ENCODE measurements around the gene ZNF579.
A peak's percentile ranks its signal among the peaks of the same experiment; 100 is the strongest.

The ZNF579 gene

GRCh38 chr19:55611983-55612645, 31.5 kb upstream of the ZNF579 start:
- no peak for DNase-seq (ENCODE audit: low read depth)

GRCh38 chr19:55611300-55611982, 30.8 kb upstream of the ZNF579 start:
- DNase-seq (ENCODE audit: low read depth), result no peak

- DNase-seq (ENCODE audit: low read depth), result no peak
Observed at GRCh38 chr19:55609326-55609725, 28.7 kb upstream of the ZNF579 start.

- no peak for DNase-seq (ENCODE audit: low read depth)
Observed at GRCh38 chr19:55606817-55607216, 26.2 kb upstream of the ZNF579 start.

- DNase-seq (ENCODE audit: low read depth), result no peak
Observed at GRCh38 chr19:55606471-55606787, 25.8 kb upstream of the ZNF579 start.

GRCh38 chr19:55605637-55606470, 25.2 kb upstream of the ZNF579 start, which contains the start of gene ZNF865:
Gene ZNF865, plus strand, starts transcription at chr19:55605647. Its CDS starts 7,972 bp downstream, at chr19:55613619.
- DNase-seq (ENCODE audit: low read depth), result no peak

- DNase-seq (ENCODE audit: low read depth), result peak; percentile 98
Observed at GRCh38 chr19:55605207-55605636, 24.6 kb upstream of the ZNF579 start.

GRCh38 chr19:55603581-55604292, 23.1 kb upstream of the ZNF579 start:
- no peak for DNase-seq (ENCODE audit: low read depth)

DNA sequence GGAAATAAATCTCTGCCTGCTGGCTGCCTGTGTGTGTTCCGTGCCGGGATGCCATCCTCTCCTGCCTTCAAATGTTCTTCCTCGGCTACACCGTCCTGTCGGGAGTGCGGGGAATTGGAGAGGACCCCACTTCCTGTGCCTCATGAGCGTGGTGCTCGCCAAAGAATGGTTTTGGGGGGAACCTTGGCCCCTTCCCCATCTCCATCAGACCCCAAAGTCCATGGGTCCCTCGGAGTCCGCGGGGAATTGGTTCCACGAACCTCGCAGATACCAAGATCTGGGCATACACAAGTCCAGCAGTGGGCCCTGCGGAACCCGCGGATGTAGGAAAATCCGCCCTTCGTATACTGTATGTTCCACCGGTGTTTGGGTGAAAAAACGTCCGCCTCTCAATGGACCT, 22.5 kb upstream of the ZNF579 start:
- DNase-seq (ENCODE audit: low read depth), result no peak

GRCh38 chr19:55602104-55603001, 21.7 kb upstream of the ZNF579 start:
- DNase-seq (ENCODE audit: low read depth), result no peak

GRCh38 chr19:55601084-55601483, 20.4 kb upstream of the ZNF579 start:
- no peak for DNase-seq (ENCODE audit: low read depth)

GRCh38 chr19:55600662-55601028, 20.0 kb upstream of the ZNF579 start:
- no peak for DNase-seq (ENCODE audit: low read depth)

DNA sequence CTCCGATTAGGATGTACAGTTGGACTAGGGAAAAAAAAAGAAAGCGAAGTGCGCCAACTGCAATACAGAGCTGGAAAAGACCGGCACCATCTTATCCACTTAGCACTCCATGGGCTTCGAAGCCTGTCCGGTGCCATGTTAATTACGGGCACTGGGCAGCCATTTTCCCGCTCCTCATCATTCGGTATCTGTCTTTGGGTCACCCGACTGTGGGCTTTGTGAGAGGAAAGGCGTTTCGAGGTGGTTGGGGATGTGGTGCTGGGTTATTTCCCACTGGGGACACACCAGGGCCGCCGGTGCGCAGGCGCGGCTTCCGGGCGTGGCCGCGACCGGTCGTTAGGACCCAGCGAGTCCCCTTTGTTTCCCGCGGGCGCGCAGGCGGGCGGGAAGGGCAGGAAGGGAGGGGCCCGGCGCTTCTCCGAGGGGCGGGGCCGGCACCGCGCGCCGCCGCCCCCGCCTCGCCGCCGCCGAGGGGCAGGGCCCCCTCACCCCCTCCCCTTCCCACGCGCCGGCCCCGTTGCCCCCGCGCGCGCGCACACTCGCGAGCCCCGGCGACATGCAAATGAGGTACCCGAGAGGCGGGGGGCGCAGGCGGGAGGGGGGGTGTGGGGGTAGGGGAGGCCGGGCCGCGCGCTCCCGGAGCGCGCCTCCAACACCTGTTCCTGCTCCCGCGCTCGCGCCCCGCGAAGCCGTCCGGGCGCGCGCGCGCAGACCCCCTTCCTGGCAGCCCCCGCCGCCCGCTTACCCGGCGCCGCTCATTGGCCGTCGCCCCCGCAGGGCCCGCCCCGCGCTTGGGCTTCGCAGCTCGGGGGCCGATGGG, 19.4 kb upstream of the ZNF579 start, which contains the start of gene ZNF524:
Gene ZNF524, plus strand, starts transcription at position 447 of the 820 bp plus-strand sequence. CDS start 1,825 bp downstream, outside the sequence.
- peak; percentile 68 for DNase-seq (ENCODE audit: low read depth)

DNA sequence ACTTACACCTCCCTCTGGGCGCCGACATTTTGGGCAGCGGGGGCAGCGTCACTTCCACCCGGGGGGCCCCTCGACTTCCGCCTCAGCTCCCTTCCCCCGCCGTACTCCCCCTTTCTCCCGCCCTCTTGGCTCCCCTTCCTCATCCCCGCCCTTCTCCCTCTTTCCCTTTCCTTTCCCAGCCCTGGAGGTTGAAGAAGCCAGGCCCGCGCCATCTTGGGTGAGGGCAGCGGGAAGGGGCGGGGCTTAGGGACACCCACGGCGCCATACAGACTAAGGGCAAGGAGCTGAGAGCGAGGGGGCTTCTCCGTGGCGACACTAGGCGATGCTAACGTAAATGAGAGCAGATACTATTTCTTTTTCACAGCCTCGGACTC, 18.8 kb upstream of the ZNF579 start, which contains the start of gene FIZ1:
Gene FIZ1, minus strand, starts transcription at position 50 of the 374 bp plus-strand sequence. CDS start 1,652 bp downstream, outside the sequence.
- DNase-seq (ENCODE audit: low read depth), result peak; percentile 92

GRCh38 chr19:55598719-55599467, 18.2 kb upstream of the ZNF579 start:
- peak; percentile 89 for DNase-seq (ENCODE audit: low read depth)

DNA sequence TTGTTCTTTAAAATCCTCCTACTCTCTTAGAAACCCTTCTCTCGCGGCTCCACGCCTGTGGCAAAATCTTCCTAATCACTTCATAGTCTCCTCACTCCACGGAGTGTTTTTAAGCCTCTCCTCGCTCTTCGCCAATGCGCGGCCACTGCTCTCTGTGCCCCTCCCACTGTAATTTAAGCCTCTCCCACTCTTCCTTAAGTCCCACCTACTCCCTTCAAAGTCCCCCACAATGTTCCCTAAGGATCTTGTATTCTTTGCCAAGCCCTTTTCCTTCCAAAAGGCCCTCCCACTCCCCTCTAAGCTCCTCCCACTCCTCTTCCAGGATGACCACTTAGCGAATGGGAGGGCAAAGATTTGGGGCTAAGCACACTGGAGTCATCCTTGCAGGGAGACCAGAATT, 17.4 kb upstream of the ZNF579 start:
- no peak for DNase-seq (ENCODE audit: low read depth)

- DNase-seq (ENCODE audit: low read depth), result no peak
Observed at GRCh38 chr19:55597501-55597921, 16.9 kb upstream of the ZNF579 start.

DNA sequence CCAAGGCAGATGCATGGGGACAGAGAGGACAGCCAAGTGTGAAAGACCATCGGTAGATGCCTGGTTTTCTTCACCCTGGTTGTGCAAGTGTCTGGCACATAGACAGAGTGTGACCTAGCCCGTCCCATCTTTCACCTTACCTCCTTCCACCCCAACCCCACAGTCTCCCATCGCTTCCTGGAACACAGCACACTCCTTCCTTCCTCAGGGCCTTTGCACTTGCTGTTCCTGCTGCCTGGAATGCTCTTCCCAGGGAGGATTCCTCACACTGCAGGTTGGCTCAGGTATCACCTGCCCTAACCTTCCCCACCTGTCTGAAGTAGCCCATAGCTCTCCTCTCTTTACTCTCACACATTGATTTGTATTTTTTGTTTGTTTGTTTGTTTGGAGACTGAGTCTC, 15.7 kb upstream of the ZNF579 start:
- DNase-seq (ENCODE audit: low read depth), result no peak

DNA sequence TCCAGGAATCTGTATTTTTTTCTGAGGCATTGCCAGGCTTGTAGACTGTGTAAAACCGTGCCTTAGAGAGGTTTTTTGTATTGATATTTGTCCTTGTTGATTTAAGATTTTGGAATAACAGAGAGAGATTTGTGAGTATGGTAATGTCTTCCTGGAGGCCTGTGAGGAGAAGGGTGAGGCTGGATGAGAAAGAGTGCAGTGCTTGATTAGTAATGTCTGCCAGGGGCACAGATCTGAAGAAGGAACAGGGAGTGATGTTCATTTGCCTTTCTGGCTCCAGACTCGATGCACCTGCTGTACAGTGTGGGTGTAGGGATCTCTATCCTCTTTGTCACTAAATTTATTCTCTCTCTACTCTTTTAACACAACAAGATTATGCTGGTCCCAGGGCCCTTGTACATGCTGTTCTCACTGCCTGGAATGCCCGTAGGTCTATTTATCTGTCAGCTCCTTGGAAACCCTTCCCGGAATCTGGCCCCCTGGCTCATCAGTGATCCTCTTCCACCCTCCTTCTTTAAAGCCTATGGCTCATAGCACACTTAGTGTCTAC, 14.4 kb upstream of the ZNF579 start:
- DNase-seq (ENCODE audit: low read depth), result no peak
